Gastrocnemius medialis (tissue), 4 donors: ENCODE results near the gene CCDC134. TPM values are rescaled to one million over a fixed set of nuclear protein-coding genes. Genes with fewer than 3 reads are reported as not detected.

ENCODE experiments used
- ATAC-seq, 2 donors: fragments of 150-250 bp; one replicate each; pipeline ENCODE4 v1.9.1; 2016
- DNase-seq, 2 donors: peaks; one replicate each; pipeline ENCODE4 v3.0.0-alpha.2; 2019
- H3K27ac ChIP-seq, 4 donors: fragments of 200-600 bp; sonication (generic); 1 replicate in 1 of 4; 2 replicates in 3 of 4; pipeline ENCODE4 v1.5.1; 2016 to 2018; ENCODE audit warnings: mild to moderate bottlenecking in 2 of 4, moderate library complexity in 1 of 4
- H3K27me3 ChIP-seq, 3 donors: fragments of 200-600 bp; sonication (generic) in 2 of 3; 1 replicate in 1 of 3; 2 replicates in 2 of 3; pipeline versions ENCODE4 v1.5.1 to v1.6.0; 2016 to 2019; ENCODE audit warnings: mild to moderate bottlenecking in 1 of 3, moderate library complexity in 1 of 3
- H3K36me3 ChIP-seq, 2 donors: fragments of 200-600 bp; sonication (generic) in 1 of 2; one replicate each; pipeline ENCODE4 v1.5.1; 2017 to 2018
- H3K4me1 ChIP-seq, 2 donors: fragments of 200-600 bp; sonication (generic) in 1 of 2; one replicate each; pipeline ENCODE4 v1.5.1; 2016 to 2017; ENCODE audit warnings: mild to moderate bottlenecking in 2 of 2
- H3K4me3 ChIP-seq, 4 donors: fragments of 200-600 bp; sonication (generic) in 3 of 4; 1 replicate in 1 of 4; 2 replicates in 3 of 4; pipeline ENCODE4 v1.5.1; 2016 to 2019; ENCODE audit warnings: mild to moderate bottlenecking in 2 of 4
- H3K9me3 ChIP-seq, 3 donors: fragments of 200-600 bp; sonication (generic) in 2 of 3; 1 replicate in 1 of 3; 2 replicates in 2 of 3; pipeline ENCODE4 v1.5.1; 2016 to 2019
- CTCF ChIP-seq, 5 experiments: fragments of 450-650 bp in 3 of 5; fragments of 200-600 bp in 2 of 5; sonication (generic) in 2 of 5; IDR thresholded peaks in 4 of 5; conservative IDR thresholded peaks in 1 of 5; 1 replicate in 4 of 5; 2 replicates in 1 of 5; pipeline ENCODE4 v1.5.1; 2016 to 2019; ENCODE audit warnings: antibody characterized with exemption in 5 of 5, mild to moderate bottlenecking in 3 of 5, moderate library complexity in 3 of 5
- POLR2A ChIP-seq, 2 donors: fragments of 450-650 bp; IDR thresholded peaks; one replicate each; pipeline ENCODE4 v1.6.1; 2017; ENCODE audit warnings: antibody characterized with exemption in 2 of 2, mild to moderate bottlenecking in 2 of 2, moderate library complexity in 2 of 2
- in situ Hi-C, 4 donors: fragments of 200-750 bp; cut with MboI; loops; one replicate each; pipeline versions ENCODE4 v1.15.0 to v1.8.0; 2017; ENCODE audit warnings: low sequenced_read_pairs in 4 of 4
- intact Hi-C: fragments of 100-400 bp; cut with DNase I; formaldehyde crosslinking; loops from one replicate; pipeline ENCODE4 v1.15.1; 2023; ENCODE audit warnings: low total_unique reads
- total RNA-seq, 4 donors: library from RNA; depleted of rRNA; stranded (reverse); fragments of >200 nt; gene quantifications; one replicate each; pipeline versions ENCODE4 v1.1.0 to v1.2.3, GENCODE V29; 2016

CCDC134 gene
- total RNA-seq, 4 donors from 2014 or later = 3.3 to 7.7 (median 6.0) TPM

GRCh38 chr22:41823797-41824196 lies 23.3 kb downstream of the CCDC134 start:
- no peaks in the 10 kb centered on the region for H3K9me3 ChIP-seq
- H3K27ac ChIP-seq = no peak overlapping the region
- in situ Hi-C loops (loop anchor here in 3 of 4 donors (5.0 to 10.0 kb wide), 2 partner anchors 119 to 121 kb away; partner anchors contain the start of gene CENPM (in 1 of the 3)), intact Hi-C loops (no loop called here)
- TF ChIP-seq CTCF (IDR thresholded peaks at IDR 0.05 in 4 of 5, conservative IDR thresholded peaks at IDR 0.05 in 1 of 5) (no peak), POLR2A (IDR thresholded peaks at IDR 0.05) (no peak)
- no peaks in the 10 kb centered on the region for H3K36me3 ChIP-seq
- ATAC-seq = no peak
- H3K27me3 ChIP-seq = no peaks in the 10 kb centered on the region
- H3K4me3 ChIP-seq = no peak overlapping the region
- no peak for DNase-seq
- peaks cover 27 to 29% of the 10 kb centered on the region in 2 donors for H3K4me1 ChIP-seq

DNA sequence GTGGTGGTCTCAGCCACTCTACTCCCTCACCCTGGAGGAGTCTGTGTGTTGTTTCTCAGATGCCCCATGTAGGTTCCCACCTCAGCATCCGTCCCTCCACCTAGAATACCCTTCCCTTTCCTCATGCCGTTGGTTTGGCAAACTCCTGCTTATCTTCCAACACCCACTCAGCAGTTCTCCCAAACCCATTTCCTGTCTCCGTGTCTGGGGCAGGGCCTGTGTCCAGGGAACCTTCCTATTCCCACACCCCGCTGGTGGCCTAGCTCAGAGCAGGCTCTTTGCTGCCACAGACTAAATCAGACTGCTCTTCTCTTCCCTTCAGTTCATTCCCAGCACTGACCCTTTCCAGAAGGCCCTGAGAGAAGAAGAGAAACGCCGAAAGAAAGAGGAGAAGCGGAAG lies 24.9 kb downstream of the CCDC134 start:
- Histone ChIP-seq H3K4me1 (peaks cover 27 to 29% of the 10 kb centered on the region in 2 donors), H3K9me3 (no peaks in the 10 kb centered on the region), H3K36me3 (no peaks in the 10 kb centered on the region), H3K4me3 (no peak overlapping the region), H3K27ac (peak overlapping the region; percentile 81 to 92 (median 92)), H3K27me3 (no peaks in the 10 kb centered on the region)
- no peak for DNase-seq
- ATAC-seq = no peak
- intact Hi-C loops (no loop called here), in situ Hi-C loops (loop anchor here in 1 of 4 donors (10.0 kb wide), 1 partner anchor 119 kb away; the partner anchor contains the start of gene CENPM)
- TF ChIP-seq CTCF (IDR thresholded peaks at IDR 0.05 in 4 of 5, conservative IDR thresholded peaks at IDR 0.05 in 1 of 5) (no peak), POLR2A (IDR thresholded peaks at IDR 0.05) (no peak)

GRCh38 chr22:41826021-41826420 lies 25.5 kb downstream of the CCDC134 start:
- ATAC-seq (peak in 1 of 2 donors; percentile 6), DNase-seq (no peak)
- TF ChIP-seq CTCF (IDR thresholded peaks at IDR 0.05 in 4 of 5, conservative IDR thresholded peaks at IDR 0.05 in 1 of 5) (no peak), POLR2A (IDR thresholded peaks at IDR 0.05) (no peak)
- Histone ChIP-seq H3K9me3 (no peaks in the 10 kb centered on the region), H3K27ac (peak overlapping the region; percentile 81 to 92 (median 92)), H3K27me3 (no peaks in the 10 kb centered on the region), H3K4me1 (peaks cover 27 to 29% of the 10 kb centered on the region in 2 donors), H3K4me3 (no peak overlapping the region), H3K36me3 (no peaks in the 10 kb centered on the region)
- intact Hi-C loops (no loop called here), in situ Hi-C loops (loop anchor here in 1 of 4 donors (10.0 kb wide), 1 partner anchor 119 kb away; the partner anchor contains the start of gene CENPM)

- Histone ChIP-seq H3K27ac (peak overlapping the region; percentile 81 to 92 (median 92)), H3K4me3 (peak overlapping the region in 1 of 4 donors; percentile 19), H3K27me3 (no peaks in the 10 kb centered on the region), H3K4me1 (peaks cover 29 to 33% of the 10 kb centered on the region in 2 donors), H3K9me3 (no peaks in the 10 kb centered on the region), H3K36me3 (no peaks in the 10 kb centered on the region)
- DNase-seq = peak; percentile 70 to 90
- intact Hi-C loops = no loop called here
- in situ Hi-C loops = loop anchor here in 1 of 4 donors (10.0 kb wide), 1 partner anchor 118 kb away; the partner anchor contains the start of gene CENPM
- TF ChIP-seq POLR2A (IDR thresholded peaks at IDR 0.05) = no peak
- no peak for TF ChIP-seq CTCF (IDR thresholded peaks at IDR 0.05 in 4 of 5, conservative IDR thresholded peaks at IDR 0.05 in 1 of 5)
- peak; percentile 90 to 96 for ATAC-seq
Measured at GRCh38 chr22:41826430-41827383, 26.2 kb downstream of the CCDC134 start.
